ENCODE measurements around the gene RTTN.
"Not testable (repeated sequence)": the region's sequence is repeated elsewhere in the genome, so short reads cannot be mapped to it uniquely, and the experiment has no call there.

RTTN gene

GRCh38 chr18:70149616-70150301 is 55.7 kb downstream of the RTTN start:
- no peak for DNase-seq

GRCh38 chr18:70149156-70149555 is 56.3 kb downstream of the RTTN start:
- no peak for DNase-seq

- DNase-seq: no peak
Observed at GRCh38 chr18:70148039-70148938, 57.2 kb downstream of the RTTN start.

- no peak for DNase-seq
Observed at GRCh38 chr18:70146174-70146573, 59.3 kb downstream of the RTTN start.

GRCh38 chr18:70142001-70142400 is 63.5 kb downstream of the RTTN start:
- DNase-seq: no peak

- no peak for DNase-seq
Observed at GRCh38 chr18:70139138-70139537, 66.3 kb downstream of the RTTN start.

- no peak for DNase-seq
Observed at GRCh38 chr18:70135604-70136003, 69.9 kb downstream of the RTTN start.

- no peak for DNase-seq
Observed at GRCh38 chr18:70132999-70133398, 72.5 kb downstream of the RTTN start.

- DNase-seq: no peak
Observed at GRCh38 chr18:70128271-70128670, 77.2 kb downstream of the RTTN start.

- DNase-seq: no peak
Observed at GRCh38 chr18:70127359-70127758, 78.1 kb downstream of the RTTN start.

GRCh38 chr18:70126832-70127231 is 78.7 kb downstream of the RTTN start:
- no peak for DNase-seq

DNA sequence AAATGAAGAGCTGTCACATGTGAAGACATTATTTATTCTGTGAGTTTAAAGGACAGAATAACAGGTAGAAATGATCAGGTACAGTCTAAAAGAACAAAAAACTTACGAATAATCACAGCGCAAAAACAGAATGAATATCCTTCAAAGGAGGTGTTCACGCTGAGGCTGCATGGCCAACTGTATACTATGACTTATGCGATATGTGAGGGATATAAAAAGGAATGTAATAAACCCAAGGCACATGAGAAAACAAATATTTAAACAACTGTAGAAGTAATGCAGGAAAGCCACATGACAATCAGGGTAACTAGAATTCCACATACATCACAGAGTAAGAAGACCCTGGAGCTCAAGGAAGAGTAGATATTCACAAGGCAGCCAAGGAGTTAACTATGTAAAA is 81.3 kb downstream of the RTTN start:
- DNase-seq: no peak

DNA sequence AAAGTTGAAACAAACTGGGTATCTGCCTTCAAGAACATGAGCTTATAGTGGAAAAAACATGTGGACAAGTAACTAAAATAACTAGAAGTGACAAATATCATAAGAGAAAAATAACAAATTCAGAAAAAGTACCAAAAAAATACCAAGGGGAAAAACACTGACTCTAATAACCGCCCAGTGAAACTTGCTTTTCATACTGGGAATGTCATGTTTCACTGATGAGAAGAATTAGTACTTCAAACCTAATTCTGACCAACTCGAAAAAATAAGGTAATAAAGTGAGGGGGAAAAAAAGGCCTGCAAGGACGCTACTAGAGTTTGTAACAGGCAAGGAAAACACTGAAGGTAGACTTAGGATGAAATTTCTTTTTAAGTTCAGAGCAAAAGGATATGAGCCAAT is 83.6 kb downstream of the RTTN start:
- no peak for DNase-seq

DNA sequence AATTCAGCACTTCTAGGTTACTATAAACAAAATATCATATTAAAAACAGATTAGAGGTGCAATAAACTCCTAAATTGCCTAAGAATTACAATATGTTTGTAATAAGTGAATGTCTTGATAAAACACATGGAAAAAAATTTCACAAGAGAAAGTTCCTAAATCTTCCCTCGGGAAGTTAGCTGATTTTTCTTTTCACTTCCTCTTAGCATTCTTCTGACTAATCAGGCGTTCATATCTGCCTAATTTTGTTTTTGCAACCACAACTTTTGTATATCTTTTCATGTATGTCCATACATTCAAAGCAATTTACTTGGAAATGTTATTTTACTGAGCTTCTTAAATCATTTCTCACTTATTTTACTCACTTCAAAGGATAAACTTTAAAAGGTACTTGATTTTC is 88.5 kb downstream of the RTTN start:
- DNase-seq: no peak

GRCh38 chr18:70113511-70113910 is 92.0 kb downstream of the RTTN start:
- DNase-seq: no peak

DNA sequence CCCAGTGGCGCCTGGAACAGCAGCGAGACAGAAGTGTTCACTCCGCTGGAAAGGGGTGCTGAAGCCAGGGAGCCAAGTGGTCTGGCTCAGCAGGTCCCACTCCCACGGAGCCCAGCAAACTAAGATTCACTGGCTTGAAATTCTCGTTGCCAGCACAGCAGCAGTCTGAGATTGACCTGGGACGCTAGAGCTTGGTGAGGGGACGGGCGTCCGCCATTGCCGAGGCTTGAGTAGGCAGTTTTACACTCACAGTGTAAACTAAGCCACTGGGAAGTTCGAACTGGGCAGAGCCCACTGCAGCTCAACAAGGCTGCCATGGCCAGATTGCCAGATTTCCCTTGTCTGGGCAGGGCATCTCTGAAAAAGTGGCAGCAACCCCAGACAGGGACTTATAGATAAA is 94.8 kb downstream of the RTTN start:
- no peak for DNase-seq

- DNase-seq: no peak
Observed at GRCh38 chr18:70107091-70107490, 98.4 kb downstream of the RTTN start.

DNA sequence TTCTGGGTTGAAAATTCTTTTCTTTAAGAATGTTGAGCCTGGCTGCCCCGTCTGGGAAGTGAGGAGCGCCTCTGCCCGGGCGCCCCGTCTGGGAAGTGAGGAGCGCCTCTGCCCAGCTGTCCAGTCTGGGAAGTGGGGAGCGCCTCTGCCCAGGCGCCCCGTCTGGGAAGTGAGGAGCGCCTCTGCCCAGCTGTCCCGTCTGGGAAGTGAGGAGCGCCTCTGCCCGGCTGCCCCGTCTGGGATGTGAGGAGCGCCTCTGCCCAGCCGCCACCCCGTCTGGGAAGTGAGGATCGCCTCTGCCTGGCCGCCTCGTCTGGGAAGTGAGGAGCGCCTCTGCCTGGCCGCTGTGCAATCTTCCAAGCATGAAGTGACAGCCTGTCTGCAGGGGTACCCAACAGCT is 102.6 kb downstream of the RTTN start:
- not testable (repeated sequence) for DNase-seq

- no peak for DNase-seq
Observed at GRCh38 chr18:70089858-70090257, 115.6 kb downstream of the RTTN start.

- no peak for DNase-seq
Observed at GRCh38 chr18:70086085-70086484, 119.4 kb downstream of the RTTN start.

GRCh38 chr18:70085641-70086040 is 119.8 kb downstream of the RTTN start:
- DNase-seq: no peak

- no peak for DNase-seq
Observed at GRCh38 chr18:70082430-70082829, 123.1 kb downstream of the RTTN start.

DNA sequence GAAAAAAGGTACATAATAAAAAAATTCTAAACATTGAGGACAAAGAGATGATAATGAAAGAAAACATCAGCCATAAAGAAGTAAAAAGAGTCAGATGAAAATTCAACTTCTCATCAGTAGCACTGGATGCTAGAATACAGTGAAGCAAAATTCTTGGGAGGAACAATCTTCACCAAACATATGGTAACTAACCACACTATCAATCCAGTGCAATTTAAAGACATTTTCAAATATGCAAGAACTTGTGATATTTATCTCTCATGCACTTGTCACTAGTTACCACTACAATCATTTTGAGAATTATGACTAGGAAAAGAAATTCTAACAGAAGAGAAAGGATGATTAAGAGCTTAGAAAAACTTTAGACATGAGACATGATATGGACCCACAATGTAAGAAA is 127.4 kb downstream of the RTTN start:
- no peak for DNase-seq

- DNase-seq: no peak
Observed at GRCh38 chr18:70075906-70076305, 129.6 kb downstream of the RTTN start.

Measured in NCI-H2029 (cell line).